GM23248 (cell line): ENCODE data around the gene MEP1A.
"Not testable (repeated sequence)": the region's sequence is repeated elsewhere in the genome, so short reads cannot be mapped to it uniquely, and the experiment has no call there.

ENCODE experiments used
- EZH2 ChIP-seq: fragments of 200-600 bp; sonication (generic); IDR thresholded peaks from 2 replicates; pipeline ENCODE4 v1.6.1; 2018; ENCODE audit warnings: antibody characterized with exemption, mild to moderate bottlenecking; ENCODE audit not compliant: insufficient read depth, poor library complexity, severe bottlenecking
- EZH2phosphoT487 ChIP-seq: fragments of 200-600 bp; sonication (generic); IDR thresholded peaks from 2 replicates; pipeline ENCODE4 v1.6.1; 2018; ENCODE audit warnings: antibody characterized with exemption, moderate library complexity, mild to moderate bottlenecking, low read depth; ENCODE audit not compliant: insufficient read depth

- not testable (repeated sequence) for TF ChIP-seq EZH2phosphoT487, EZH2
Measured at GRCh38 chr6:46764280-46764679, 28.9 kb upstream of the MEP1A start.
